DOHH2 (cell line): Measurements from ENCODE around the gene RPL32.

Source experiments
- EZH2phosphoT487 ChIP-seq: fragments of 200-600 bp; sonication (generic); IDR thresholded peaks from 2 replicates; pipeline ENCODE4 v1.6.1; 2017; ENCODE audit warnings: borderline replicate concordance, mild to moderate bottlenecking, antibody characterized with exemption, low read length, moderate library complexity, mixed read lengths
- TF ChIP-seq, protein P1 (sequence below): fragments of 200-600 bp; sonication (generic); IDR thresholded peaks from one replicate; pipeline ENCODE4 v1.5.1; 2014; ENCODE audit warnings: antibody characterized with exemption, mild to moderate bottlenecking, low read depth, low read length; ENCODE audit not compliant: poor library complexity, severe bottlenecking

DNA sequence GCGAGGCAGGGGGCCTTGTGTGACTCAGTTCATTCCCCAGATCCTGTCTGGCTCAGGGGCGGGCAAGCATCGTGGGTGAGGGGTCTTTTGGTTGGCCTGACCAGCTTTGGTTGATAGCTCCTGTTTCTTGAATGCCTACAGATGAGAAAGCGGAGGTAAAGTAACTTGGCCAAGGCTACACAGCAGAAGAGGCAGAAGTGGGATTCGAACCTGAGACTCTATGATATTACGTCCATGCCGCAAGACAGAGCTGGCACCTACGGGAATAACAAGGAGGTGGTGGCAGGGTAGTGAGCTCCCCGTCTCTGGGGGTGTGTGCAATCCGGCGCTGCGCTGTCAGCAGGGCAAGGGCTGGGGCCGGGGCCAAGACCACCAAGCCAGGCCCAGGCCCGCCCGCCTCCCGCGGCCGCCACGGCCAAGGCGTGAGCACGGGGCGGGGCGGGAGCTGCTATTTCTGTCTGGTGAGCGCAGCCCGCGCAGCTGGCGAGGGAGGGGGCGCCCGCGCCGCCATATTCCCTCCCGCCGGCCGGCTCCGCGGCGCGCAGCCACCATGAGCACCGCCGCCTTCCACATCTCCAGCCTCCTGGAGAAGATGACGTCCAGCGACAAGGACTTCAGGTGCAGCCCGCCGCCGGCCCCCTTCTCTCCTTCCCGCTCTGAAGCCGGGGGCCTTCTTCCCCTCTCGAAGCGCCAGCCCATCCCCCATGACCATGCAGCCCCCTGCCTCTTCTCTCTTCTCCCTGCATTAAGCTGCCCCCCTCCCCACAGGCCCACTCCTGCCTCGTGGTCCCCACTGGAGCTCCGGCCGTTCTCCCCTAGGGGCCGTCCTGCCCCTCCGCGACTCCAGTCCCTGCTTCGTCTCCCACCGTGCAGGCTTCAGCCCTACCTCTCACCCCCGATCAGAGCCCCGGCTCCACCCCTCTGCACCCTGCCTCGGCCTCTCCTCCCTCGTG is 44.9 kb downstream of the RPL32 start, which contains the start of gene CAND2:
- TF ChIP-seq, protein P1, sequence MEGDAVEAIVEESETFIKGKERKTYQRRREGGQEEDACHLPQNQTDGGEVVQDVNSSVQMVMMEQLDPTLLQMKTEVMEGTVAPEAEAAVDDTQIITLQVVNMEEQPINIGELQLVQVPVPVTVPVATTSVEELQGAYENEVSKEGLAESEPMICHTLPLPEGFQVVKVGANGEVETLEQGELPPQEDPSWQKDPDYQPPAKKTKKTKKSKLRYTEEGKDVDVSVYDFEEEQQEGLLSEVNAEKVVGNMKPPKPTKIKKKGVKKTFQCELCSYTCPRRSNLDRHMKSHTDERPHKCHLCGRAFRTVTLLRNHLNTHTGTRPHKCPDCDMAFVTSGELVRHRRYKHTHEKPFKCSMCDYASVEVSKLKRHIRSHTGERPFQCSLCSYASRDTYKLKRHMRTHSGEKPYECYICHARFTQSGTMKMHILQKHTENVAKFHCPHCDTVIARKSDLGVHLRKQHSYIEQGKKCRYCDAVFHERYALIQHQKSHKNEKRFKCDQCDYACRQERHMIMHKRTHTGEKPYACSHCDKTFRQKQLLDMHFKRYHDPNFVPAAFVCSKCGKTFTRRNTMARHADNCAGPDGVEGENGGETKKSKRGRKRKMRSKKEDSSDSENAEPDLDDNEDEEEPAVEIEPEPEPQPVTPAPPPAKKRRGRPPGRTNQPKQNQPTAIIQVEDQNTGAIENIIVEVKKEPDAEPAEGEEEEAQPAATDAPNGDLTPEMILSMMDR = no peak
- TF ChIP-seq EZH2phosphoT487 = no peak
